ENCODE results near the gene MX1. TPM values are rescaled to one million over a fixed set of nuclear protein-coding genes. Genes with fewer than 3 reads are reported as not detected.
A peak's percentile ranks its signal among the peaks of the same experiment; 100 is the strongest.

Gene MX1
- total and polyA plus RNA-seq, 2 experiments from 2014 or later: not detected

DNA sequence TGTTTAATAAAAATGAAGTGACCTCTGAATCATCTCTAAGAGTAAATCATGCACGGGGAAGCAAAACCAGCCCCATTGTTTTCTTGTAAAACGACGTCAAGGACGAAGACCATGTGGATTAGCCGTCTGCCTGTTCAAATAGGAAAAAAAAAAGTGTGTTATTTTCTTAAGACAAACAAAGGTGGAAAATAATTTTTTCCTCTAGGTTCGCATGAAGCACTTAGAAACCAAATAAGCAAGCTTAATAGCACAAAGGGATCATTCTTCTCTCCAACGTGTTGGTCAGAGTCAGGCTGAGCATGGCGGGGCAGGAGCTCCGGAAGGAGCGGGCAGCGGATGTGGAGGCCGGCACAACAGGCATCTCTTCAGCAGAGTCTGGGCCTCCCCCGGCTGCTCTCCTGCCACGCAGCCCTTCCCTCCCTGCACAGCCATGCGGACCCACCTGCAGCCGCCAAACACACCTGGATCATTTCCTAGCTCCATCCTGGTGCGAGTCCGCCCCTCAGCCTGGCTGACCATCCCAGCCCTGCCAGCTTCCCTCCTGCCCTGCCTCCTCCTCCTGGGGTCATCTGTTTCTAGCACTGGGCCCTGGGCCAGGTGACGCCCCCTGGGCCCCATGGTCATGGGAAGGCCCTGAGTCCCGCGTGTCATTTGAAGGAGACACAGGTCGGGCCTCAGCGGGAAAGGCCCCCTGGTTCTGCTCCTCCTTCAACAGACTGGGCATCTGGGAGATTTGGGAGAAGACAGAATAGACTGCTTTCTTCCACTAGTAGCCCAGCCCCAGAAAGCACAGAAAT lies 40.2 kb downstream of the MX1 start:
- no peak overlapping the region for H3K4me3 ChIP-seq
- H3K4me1 ChIP-seq (ENCODE audit: low read depth): no peaks in the 10 kb centered on the region
- no peaks in the 10 kb centered on the region for H3K9me3 ChIP-seq (ENCODE audit: low read depth)
- H3K36me3 ChIP-seq: no peaks in the 10 kb centered on the region
- H3K27me3 ChIP-seq: no peaks in the 10 kb centered on the region
- TF ChIP-seq, protein P1, sequence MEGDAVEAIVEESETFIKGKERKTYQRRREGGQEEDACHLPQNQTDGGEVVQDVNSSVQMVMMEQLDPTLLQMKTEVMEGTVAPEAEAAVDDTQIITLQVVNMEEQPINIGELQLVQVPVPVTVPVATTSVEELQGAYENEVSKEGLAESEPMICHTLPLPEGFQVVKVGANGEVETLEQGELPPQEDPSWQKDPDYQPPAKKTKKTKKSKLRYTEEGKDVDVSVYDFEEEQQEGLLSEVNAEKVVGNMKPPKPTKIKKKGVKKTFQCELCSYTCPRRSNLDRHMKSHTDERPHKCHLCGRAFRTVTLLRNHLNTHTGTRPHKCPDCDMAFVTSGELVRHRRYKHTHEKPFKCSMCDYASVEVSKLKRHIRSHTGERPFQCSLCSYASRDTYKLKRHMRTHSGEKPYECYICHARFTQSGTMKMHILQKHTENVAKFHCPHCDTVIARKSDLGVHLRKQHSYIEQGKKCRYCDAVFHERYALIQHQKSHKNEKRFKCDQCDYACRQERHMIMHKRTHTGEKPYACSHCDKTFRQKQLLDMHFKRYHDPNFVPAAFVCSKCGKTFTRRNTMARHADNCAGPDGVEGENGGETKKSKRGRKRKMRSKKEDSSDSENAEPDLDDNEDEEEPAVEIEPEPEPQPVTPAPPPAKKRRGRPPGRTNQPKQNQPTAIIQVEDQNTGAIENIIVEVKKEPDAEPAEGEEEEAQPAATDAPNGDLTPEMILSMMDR (IDR thresholded peaks at IDR 0.05; ENCODE audit: low read depth, low read length): no peak
- no peak overlapping the region for H3K27ac ChIP-seq
- no peak for DNase-seq (ENCODE audit: low read depth in 1 of 2, low spot score in 1 of 2)

DNA sequence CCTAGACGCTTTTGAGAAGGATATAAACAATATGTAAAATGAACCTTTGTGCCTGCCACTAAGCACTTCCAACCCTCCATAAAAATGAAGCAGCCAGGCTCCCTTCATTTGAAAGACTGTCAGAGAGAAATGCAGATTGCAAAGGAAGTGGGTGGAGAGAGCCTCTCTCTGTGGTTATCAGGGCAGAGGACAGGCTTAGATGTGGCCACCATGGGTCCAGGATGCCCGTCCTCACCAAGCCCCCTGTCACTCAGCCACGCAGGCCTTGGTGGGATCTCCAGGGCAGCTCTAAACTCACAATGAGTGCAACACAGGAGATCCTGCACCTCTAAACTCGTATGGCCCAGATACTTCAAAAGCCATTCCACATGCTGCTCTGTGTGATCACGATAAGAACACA lies 44.0 kb downstream of the MX1 start:
- Histone ChIP-seq H3K27me3 (no peaks in the 10 kb centered on the region), H3K36me3 (no peaks in the 10 kb centered on the region), H3K4me1 (ENCODE audit: low read depth) (no peaks in the 10 kb centered on the region), H3K27ac (no peak overlapping the region), H3K9me3 (ENCODE audit: low read depth) (no peaks in the 10 kb centered on the region), H3K4me3 (no peak overlapping the region)
- DNase-seq (ENCODE audit: low read depth in 1 of 2, low spot score in 1 of 2): no peak
- TF ChIP-seq, protein P1 (IDR thresholded peaks at IDR 0.05; ENCODE audit: low read depth, low read length): no peak

GRCh38 chr21:41472753-41473548 lies 46.9 kb downstream of the MX1 start:
- H3K27me3 ChIP-seq: no peaks in the 10 kb centered on the region
- H3K4me1 ChIP-seq (ENCODE audit: low read depth): no peaks in the 10 kb centered on the region
- H3K27ac ChIP-seq: no peak overlapping the region
- H3K9me3 ChIP-seq (ENCODE audit: low read depth): no peaks in the 10 kb centered on the region
- TF ChIP-seq, protein P1 (IDR thresholded peaks at IDR 0.05; ENCODE audit: low read depth, low read length): no peak
- no peak overlapping the region for H3K4me3 ChIP-seq
- no peak for DNase-seq (ENCODE audit: low read depth in 1 of 2, low spot score in 1 of 2)
- H3K36me3 ChIP-seq: no peaks in the 10 kb centered on the region

DNA sequence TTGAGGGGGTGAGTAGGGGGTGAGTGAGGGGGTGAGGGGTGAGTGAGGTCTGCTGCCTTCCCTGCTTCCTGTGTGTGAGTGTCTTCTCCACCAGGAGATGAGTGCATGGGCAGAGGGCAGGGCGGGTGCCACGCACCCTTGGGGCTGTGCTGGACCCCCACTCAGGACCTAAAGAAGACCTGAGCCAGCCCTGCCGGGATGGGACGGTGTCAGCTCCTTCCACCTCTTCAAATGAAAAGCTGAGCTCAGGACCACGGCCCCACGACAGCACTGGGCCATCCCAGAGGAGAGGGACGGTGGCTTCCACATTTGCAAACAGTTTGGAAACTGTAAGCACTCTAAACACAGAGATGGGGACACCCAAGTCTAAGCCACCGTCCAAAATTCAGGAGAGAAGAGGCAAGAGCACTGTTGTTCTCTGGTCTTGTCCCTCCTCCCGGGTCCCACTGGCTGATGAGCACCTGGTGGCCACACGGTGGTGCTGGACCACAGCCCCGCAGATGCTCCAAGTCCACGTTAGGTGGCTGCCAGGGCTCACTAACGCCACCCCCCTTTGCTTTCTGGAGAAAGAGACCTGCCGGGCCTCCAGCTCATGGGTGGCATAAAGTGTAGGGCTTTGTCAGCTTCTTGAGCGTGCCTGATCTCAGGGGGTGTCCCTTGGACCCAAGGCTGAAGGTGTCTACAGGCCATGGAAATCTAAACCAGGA lies 49.8 kb downstream of the MX1 start:
- Histone ChIP-seq H3K9me3 (ENCODE audit: low read depth) (no peaks in the 10 kb centered on the region), H3K27ac (no peak overlapping the region), H3K4me3 (no peak overlapping the region), H3K36me3 (no peaks in the 10 kb centered on the region), H3K27me3 (no peaks in the 10 kb centered on the region), H3K4me1 (ENCODE audit: low read depth) (no peaks in the 10 kb centered on the region)
- TF ChIP-seq, protein P1 (IDR thresholded peaks at IDR 0.05; ENCODE audit: low read depth, low read length): no peak
- DNase-seq (ENCODE audit: low read depth in 1 of 2, low spot score in 1 of 2): no peak

DNA sequence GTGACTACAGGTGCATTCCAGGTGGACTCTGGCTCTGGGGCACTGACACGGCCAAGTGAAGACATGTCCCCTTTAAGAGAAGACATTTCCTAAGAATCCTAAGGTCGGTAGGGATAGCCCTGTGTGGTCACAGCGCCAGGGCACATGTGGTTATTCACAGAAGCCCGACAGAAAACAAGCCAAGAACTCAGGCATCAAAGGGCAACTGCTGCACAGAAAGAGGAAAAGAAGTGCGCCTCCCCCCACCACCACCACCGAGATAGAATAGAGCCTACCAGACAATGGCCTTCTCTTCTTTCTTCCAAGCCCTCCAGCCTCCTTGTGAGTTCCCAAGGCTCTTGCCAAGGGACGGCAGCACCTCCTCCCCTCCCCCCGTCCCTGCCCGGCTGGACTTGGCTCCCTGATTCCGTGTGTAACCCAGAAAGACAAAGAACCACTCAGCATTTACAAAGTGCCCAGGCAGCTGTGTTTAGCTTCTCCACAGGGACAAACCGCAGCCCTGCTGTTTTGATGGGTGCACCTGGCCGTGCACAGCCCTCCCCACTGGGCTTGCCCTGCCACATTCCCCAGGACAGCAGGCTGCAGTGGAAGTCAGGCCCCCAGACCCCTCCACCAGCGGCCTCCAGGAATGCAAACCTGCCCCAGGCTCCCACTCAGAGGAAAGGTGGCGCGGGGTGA lies 51.7 kb downstream of the MX1 start:
- H3K36me3 ChIP-seq: no peaks in the 10 kb centered on the region
- H3K4me3 ChIP-seq: no peak overlapping the region
- no peaks in the 10 kb centered on the region for H3K4me1 ChIP-seq (ENCODE audit: low read depth)
- DNase-seq (ENCODE audit: low read depth in 1 of 2, low spot score in 1 of 2): peak in 1 of 2 donors; percentile 62
- TF ChIP-seq, protein P1 (IDR thresholded peaks at IDR 0.05; ENCODE audit: low read depth, low read length): no peak
- no peak overlapping the region for H3K27ac ChIP-seq
- no peaks in the 10 kb centered on the region for H3K9me3 ChIP-seq (ENCODE audit: low read depth)
- H3K27me3 ChIP-seq: no peaks in the 10 kb centered on the region
